Inferior parietal cortex (tissue), 1 donor: ENCODE measurements around the gene PCDHB6.
"Not testable (repeated sequence)": the region's sequence is repeated elsewhere in the genome, so short reads cannot be mapped to it uniquely, and the experiment has no call there.

Experiments used
- DNase-seq: peaks from one replicate; pipeline ENCODE4 v3.0.0-alpha.2; 2016; ENCODE audit errors: extremely low spot score

PCDHB6 gene

DNA sequence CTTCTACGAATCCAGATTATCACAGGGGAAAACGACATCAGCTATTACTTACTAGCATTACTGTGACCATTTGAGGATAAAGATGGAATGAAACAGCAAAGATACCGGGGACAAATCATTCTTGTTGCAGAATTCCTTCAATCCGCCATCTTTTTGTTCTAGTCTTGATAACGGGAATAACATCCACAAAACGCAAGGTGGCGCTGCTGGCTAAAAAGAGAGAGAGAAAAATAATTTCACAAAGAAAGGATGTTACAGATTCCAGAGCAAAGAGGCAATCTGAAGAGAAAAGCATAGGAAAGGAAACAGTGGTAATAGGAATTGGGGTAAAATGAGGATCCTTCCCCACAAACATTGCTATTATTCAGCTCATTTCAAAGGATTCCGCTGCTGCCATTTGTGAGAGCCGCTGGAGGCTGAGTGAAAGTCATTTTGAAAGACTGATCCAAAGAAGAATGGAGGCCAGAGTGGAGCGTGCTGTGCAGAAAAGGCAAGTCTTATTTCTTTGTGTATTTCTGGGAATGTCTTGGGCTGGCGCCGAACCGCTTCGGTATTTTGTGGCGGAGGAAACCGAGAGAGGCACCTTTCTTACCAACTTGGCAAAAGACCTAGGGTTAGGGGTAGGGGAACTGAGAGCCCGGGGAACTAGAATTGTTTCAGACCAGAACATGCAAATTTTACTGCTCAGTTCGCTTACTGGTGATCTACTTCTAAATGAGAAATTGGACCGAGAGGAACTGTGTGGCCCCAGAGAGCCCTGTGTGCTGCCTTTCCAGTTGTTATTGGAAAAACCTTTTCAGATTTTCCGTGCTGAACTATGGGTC, 22.7 kb downstream of the PCDHB6 start, which contains the start of gene PCDHB7:
TSS of gene PCDHB7 (plus strand) at position 264 of the 824 bp plus-strand sequence. CDS start at position 456, 192 bp downstream.
- peak; percentile 59 for DNase-seq

- not testable (repeated sequence) for DNase-seq
Observed at GRCh38 chr5:141174291-141175104, 24.6 kb downstream of the PCDHB6 start.

GRCh38 chr5:141175933-141176332, 26.1 kb downstream of the PCDHB6 start:
- no peak for DNase-seq

- not testable (repeated sequence) for DNase-seq
Observed at GRCh38 chr5:141177577-141178191, 27.8 kb downstream of the PCDHB6 start, which contains the start of gene PCDHB8. Gene PCDHB8, plus strand, starts transcription at chr5:141177790. Its CDS starts 245 bp downstream, at chr5:141178035.

DNA sequence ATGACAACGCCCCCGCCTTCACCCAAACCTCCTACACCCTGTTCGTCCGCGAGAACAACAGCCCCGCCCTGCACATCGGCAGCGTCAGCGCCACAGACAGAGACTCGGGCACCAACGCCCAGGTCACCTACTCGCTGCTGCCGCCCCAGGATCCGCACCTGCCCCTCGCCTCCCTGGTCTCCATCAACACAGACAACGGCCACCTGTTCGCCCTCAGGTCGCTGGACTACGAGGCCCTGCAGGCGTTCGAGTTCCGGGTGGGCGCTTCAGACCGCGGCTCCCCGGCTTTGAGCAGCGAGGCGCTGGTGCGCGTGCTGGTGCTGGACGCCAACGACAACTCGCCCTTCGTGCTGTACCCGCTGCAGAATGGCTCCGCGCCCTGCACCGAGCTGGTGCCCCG, 29.5 kb downstream of the PCDHB6 start:
- not testable (repeated sequence) for DNase-seq

DNA sequence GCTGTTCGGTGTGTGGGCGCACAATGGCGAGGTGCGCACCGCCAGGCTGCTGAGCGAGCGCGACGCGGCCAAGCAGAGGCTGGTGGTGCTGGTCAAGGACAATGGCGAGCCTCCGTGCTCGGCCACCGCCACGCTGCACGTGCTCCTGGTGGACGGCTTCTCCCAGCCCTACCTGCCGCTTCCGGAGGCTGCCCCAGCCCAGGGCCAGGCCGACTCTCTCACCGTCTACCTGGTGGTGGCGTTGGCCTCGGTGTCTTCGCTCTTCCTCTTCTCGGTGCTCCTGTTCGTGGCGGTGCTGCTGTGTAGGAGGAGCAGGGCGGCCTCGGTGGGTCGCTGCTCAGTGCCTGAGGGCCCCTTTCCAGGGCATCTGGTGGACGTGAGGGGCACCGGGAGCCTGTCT, 30.0 kb downstream of the PCDHB6 start:
- DNase-seq: not testable (repeated sequence)

DNA sequence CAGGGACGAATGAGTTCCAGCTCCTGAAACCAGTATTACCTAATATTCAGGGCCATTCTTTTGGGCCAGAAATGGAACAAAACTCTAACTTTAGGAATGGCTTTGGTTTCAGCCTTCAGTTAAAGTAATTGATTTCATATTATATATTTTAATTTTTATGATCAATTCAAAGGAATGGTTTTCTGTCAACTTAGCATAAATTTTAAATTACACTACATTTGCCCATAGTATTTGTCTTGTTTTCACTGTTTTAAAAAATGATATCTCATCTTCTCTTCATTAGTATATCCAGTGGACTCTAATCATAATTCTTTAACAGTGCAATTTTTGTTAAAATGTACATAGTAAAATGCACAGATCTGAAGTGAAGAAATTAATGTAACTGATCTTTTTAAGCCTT, 30.5 kb downstream of the PCDHB6 start:
- no peak for DNase-seq

- DNase-seq: peak; percentile 39
Observed at GRCh38 chr5:141182248-141182647, 32.4 kb downstream of the PCDHB6 start, which contains the start of gene PCDHB16. Gene PCDHB16, plus strand, starts transcription at chr5:141182387. Its CDS starts 173 bp downstream, at chr5:141182560.

DNA sequence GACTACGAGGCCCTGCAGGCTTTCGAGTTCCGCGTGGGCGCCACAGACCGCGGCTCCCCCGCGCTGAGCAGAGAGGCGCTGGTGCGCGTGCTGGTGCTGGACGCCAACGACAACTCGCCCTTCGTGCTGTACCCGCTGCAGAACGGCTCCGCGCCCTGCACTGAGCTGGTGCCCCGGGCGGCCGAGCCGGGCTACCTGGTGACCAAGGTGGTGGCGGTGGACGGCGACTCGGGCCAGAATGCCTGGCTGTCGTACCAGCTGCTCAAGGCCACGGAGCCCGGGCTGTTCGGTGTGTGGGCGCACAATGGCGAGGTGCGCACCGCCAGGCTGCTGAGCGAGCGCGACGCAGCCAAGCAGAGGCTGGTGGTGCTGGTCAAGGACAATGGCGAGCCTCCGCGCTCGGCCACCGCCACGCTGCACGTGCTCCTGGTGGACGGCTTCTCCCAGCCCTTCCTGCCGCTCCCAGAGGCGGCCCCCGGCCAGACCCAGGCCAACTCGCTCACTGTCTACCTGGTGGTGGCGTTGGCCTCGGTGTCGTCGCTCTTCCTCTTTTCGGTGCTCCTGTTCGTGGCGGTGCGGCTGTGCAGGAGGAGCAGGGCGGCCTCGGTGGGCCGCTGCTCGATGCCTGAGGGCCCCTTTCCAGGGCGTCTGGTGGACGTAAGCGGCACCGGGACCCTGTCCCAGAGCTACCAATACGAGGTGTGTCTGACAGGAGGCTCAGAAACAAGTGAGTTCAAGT, 34.4 kb downstream of the PCDHB6 start:
- DNase-seq: not testable (repeated sequence)

DNA sequence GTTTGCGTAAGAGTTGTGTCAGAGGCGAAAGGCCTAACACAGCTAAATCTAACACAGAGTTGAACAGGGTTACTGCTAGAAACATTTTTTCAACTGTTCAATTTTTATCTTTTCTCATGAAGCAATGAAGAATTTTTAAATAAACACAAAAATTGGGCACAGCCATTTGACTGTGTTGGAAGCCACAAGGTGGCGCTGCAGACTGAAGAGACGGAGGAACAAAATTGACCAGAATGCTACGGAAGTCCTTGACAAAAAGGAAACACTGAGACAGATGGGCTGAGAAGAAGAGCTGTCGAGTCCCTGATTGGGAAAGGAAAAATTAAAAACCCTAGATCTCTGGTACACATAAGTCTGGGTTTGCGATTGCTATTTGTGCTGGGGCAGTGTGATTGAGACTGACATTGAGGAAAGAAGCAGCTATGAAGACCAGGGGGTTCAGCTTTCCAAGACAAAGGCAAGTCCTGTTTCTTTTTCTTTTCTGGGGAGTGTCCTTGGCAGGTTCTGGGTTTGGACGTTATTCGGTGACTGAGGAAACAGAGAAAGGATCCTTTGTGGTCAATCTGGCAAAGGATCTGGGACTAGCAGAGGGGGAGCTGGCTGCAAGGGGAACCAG, 37.1 kb downstream of the PCDHB6 start, which contains the start of gene PCDHB9:
TSS of gene PCDHB9 (plus strand) at position 265 of the 616 bp plus-strand sequence. CDS start at position 423, 158 bp downstream.
- peak; percentile 25 for DNase-seq

GRCh38 chr5:141188682-141189081, 38.8 kb downstream of the PCDHB6 start:
- DNase-seq: not testable (repeated sequence)

- not testable (repeated sequence) for DNase-seq
Observed at GRCh38 chr5:141189131-141189530, 39.3 kb downstream of the PCDHB6 start.

DNA sequence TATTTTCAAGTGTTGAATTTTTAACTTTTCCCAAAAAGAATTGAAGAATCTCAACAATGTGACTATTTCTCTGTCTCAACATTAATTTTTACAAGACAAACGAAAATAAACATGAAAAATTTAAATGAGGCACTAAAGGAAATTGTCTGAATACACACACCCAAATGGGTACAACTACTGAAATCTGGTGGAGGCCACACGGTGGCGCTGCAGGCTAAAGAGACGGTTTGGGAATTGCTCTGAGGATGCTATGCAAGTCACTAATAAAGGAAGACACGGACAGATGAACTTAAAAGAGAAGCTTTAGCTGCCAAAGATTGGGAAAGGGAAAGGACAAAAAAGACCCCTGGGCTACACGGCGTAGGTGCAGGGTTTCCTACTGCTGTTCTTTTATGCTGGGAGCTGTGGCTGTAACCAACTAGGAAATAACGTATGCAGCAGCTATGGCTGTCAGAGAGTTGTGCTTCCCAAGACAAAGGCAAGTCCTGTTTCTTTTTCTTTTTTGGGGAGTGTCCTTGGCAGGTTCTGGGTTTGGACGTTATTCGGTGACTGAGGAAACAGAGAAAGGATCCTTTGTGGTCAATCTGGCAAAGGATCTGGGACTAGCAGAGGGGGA, 42.4 kb downstream of the PCDHB6 start, which contains the start of gene PCDHB10:
TSS of gene PCDHB10 (plus strand) at position 244 of the 616 bp plus-strand sequence. CDS start at position 444, 200 bp downstream.
- peak; percentile 59 for DNase-seq

- DNase-seq: not testable (repeated sequence)
Observed at GRCh38 chr5:141194332-141194731, 44.5 kb downstream of the PCDHB6 start.

DNA sequence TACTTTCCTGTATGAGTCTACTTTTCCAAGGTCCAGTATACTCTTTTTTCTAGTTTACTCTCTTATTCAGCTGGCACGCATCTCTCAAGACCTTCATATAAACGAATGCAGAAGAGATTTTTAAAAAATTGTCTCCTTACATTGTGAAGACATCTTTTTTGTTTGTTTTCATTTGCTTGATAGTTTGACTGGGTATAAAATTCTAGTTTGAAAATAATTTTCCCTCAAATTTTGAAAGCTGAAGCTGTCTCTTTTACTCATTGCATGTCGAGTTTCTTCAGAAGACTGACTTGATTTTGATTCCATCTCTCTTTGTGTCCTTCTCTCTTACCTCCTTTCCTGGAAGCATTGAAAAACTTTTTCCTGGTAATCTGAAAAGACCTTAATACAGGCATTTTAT, 46.5 kb downstream of the PCDHB6 start:
- no peak for DNase-seq

- no peak for DNase-seq
Observed at GRCh38 chr5:141199359-141200235, 49.7 kb downstream of the PCDHB6 start, which contains the start of gene PCDHB11. Gene PCDHB11, plus strand, starts transcription at chr5:141199627. Its CDS starts 148 bp downstream, at chr5:141199775.

- DNase-seq: not testable (repeated sequence)
Observed at GRCh38 chr5:141201126-141201525, 51.3 kb downstream of the PCDHB6 start.

- DNase-seq: not testable (repeated sequence)
Observed at GRCh38 chr5:141201646-141202045, 51.8 kb downstream of the PCDHB6 start.
